K562 (cell line): ENCODE measurements around the gene PLXDC1. TPM values are rescaled to one million over a fixed set of nuclear protein-coding genes. Genes with fewer than 3 reads are reported as not detected.
A peak's percentile ranks its signal among the peaks of the same experiment; 100 is the strongest.

Source experiments
- ATAC-seq: fragments of 200-7000 bp; cut with Tn5 transposase; 3 replicates; pipeline ENCODE4 v1.9.1; 2020; ENCODE audit warnings: moderate library complexity
- BruUV-seq: library from RNA; stranded (reverse); fragments of 400-500 nt; replicated peaks from 2 replicates; lab custom pipeline; 2021; lab: Mats Ljungman, UMichigan
- CTCF ChIA-PET: fragments of 300-600 bp; formaldehyde crosslinking; extraction: SDS; loops from one replicate; lab custom pipeline; 2021; ENCODE audit warnings: low intra/inter-chr PET ratio; lab: Yijun Ruan, JAX
- POLR2A ChIA-PET: fragments of 300-600, 350-650 bp; sonication (Branson Sonifier 250); formaldehyde crosslinking; extraction: SDS; loops from one replicate; lab custom pipeline; 2021; ENCODE audit warnings: antibody characterized with exemption, inconsistent platforms; lab: Yijun Ruan, JAX
- DNase-seq, 4 experiments: peaks; one replicate each; pipeline versions ENCODE4 v3.0.0 to v3.0.0-alpha.2; 2011 to 2018; ENCODE audit warnings: low spot score in 3 of 4, mixed read lengths in 3 of 4; ENCODE audit errors: extremely low read depth in 1 of 4
- FAIRE-seq: peaks from 2 replicates; lab custom pipeline; 2011; peaks lifted over from hg19 to GRCh38; lab: Jason Lieb, UNC
- H2AFZ ChIP-seq: 2 replicates; pipeline ENCODE4 v1.6.0; 2011; ENCODE audit warnings: low read depth, low read length, control low read depth, inconsistent platforms
- H3K27ac ChIP-seq: fragments of 200-600 bp; 3 replicates; pipeline ENCODE4 v1.8.0; 2011; ENCODE audit warnings: low read depth, mild to moderate bottlenecking, control low read depth, inconsistent platforms, low read length, moderate library complexity, mixed read lengths; ENCODE audit errors: extremely low read depth
- H3K27me3 ChIP-seq, 2 experiments: fragments of 300-600 bp in 1 of 2; 2 replicates in 1 of 2; 3 replicates in 1 of 2; pipeline versions ENCODE4 v1.6.0 to v1.8.0; 2011; ENCODE audit warnings: inconsistent platforms in 2 of 2, low read length in 2 of 2, mild to moderate bottlenecking in 1 of 2, mixed read lengths in 1 of 2, moderate library complexity in 1 of 2; ENCODE audit not compliant: control insufficient read depth in 2 of 2, insufficient read depth in 2 of 2
- H3K36me3 ChIP-seq: fragments of 300-600 bp; 3 replicates; pipeline ENCODE4 v1.8.0; 2011; ENCODE audit warnings: mild to moderate bottlenecking, low read length, inconsistent platforms; ENCODE audit not compliant: control insufficient read depth, insufficient read depth
- H3K4me1 ChIP-seq, 2 experiments: fragments of 200-600 bp in 1 of 2; replicated peaks in 1 of 2; 2 replicates in 1 of 2; 3 replicates in 1 of 2; pipeline versions ENCODE4 v1.5.1 to v1.8.0; 2011; ENCODE audit warnings: inconsistent platforms in 2 of 2, low read length in 2 of 2, mild to moderate bottlenecking in 1 of 2, mixed read lengths in 1 of 2, moderate library complexity in 1 of 2; ENCODE audit not compliant: control insufficient read depth in 2 of 2, insufficient read depth in 2 of 2
- H3K4me2 ChIP-seq: 2 replicates; pipeline ENCODE4 v1.6.1; 2011; ENCODE audit warnings: low read length, control low read depth, inconsistent platforms, mixed read lengths; ENCODE audit not compliant: insufficient read depth
- H3K4me3 ChIP-seq: fragments of 200-600 bp; sonication (generic), shearing (Covaris generic); 2 replicates; pipeline ENCODE4 v1.5.1; 2016; ENCODE audit warnings: control low read depth, inconsistent platforms
- H3K79me2 ChIP-seq: fragments of 200-600 bp; 3 replicates; pipeline ENCODE4 v1.8.0; 2011; ENCODE audit warnings: low read length, inconsistent platforms; ENCODE audit not compliant: control insufficient read depth, insufficient read depth
- H3K9ac ChIP-seq, 2 experiments: 2 replicates each; pipeline versions ENCODE4 v1.6.0 to v1.6.1; 2011; ENCODE audit warnings: low read depth in 2 of 2, low read length in 2 of 2, control low read depth in 1 of 2, inconsistent platforms in 1 of 2, mild to moderate bottlenecking in 1 of 2, mixed read lengths in 1 of 2; ENCODE audit not compliant: insufficient read depth in 1 of 2
- H3K9me1 ChIP-seq: one replicate; pipeline ENCODE4 v1.6.0; 2011; ENCODE audit warnings: inconsistent platforms, mild to moderate bottlenecking, low read length, moderate library complexity; ENCODE audit not compliant: control insufficient read depth, insufficient read depth
- H3K9me3 ChIP-seq: replicated peaks from 2 replicates; pipeline ENCODE4 v1.5.1; 2011; ENCODE audit warnings: low read depth, low read length, inconsistent platforms; ENCODE audit not compliant: control insufficient read depth, insufficient read depth
- H4K20me1 ChIP-seq: replicated peaks from 2 replicates; pipeline ENCODE4 v1.6.1; 2011; ENCODE audit warnings: low read length, inconsistent platforms, mixed read lengths; ENCODE audit not compliant: control insufficient read depth, insufficient read depth
- GABPA ChIP-seq: fragments of 200-800 bp; sonication (Bioruptor generic); conservative IDR thresholded peaks from 2 replicates; pipeline ENCODE4 v1.6.1; 2016; ENCODE audit warnings: low read depth, missing genetic modification characterization, missing compliant biosample characterization
- KDM2B ChIP-seq: fragments of 250-450 bp; sonication (Bioruptor Pico); IDR thresholded peaks from 2 replicates; pipeline ENCODE4 v1.8.0; 2021; ENCODE audit warnings: mild to moderate bottlenecking, moderate library complexity
- RBM25 ChIP-seq: fragments of 200-400 bp; formaldehyde crosslinking; IDR thresholded peaks from 2 replicates; pipeline ENCODE4 v1.6.1; 2018; ENCODE audit warnings: low read length, low read depth, moderate library complexity; ENCODE audit not compliant: severe bottlenecking
- SAFB ChIP-seq: fragments of 200-400 bp; formaldehyde crosslinking; IDR thresholded peaks from 2 replicates; pipeline ENCODE4 v1.6.1; 2017; ENCODE audit warnings: low read depth, low read length, borderline replicate concordance
- SMARCA4 ChIP-seq: fragments of 450-650 bp; IDR thresholded peaks from 2 replicates; pipeline ENCODE4 v1.6.1; 2016
- TAF9B ChIP-seq: fragments of 450-650 bp; IDR thresholded peaks from 2 replicates; pipeline ENCODE4 v1.6.1; 2018; ENCODE audit warnings: mild to moderate bottlenecking; ENCODE audit not compliant: partially characterized antibody
- WGBS: fragments of 100-300 bp; shearing (Covaris generic); methylation state at CpG from one replicate; pipeline ENCODE4 v1.1.6; 2016; ENCODE audit warnings: low coverage, mixed read lengths; ENCODE audit not compliant: insufficient coverage; ENCODE audit errors: missing lambda C conversion rate; 5-methylcytosine and 5-hydroxymethylcytosine counted together
- in situ Hi-C: fragments of 300-500 bp; cut with MboI; formaldehyde crosslinking; loops from 4 replicates; pipeline ENCODE4 v1.15.0; 2018; ENCODE audit warnings: inconsistent platforms, mixed read lengths
- intact Hi-C: fragments of 100-400 bp; cut with micrococcal nuclease; formaldehyde crosslinking; loops from 2 replicates; pipeline ENCODE4 v1.14.2; 2022
- polyA plus RNA-seq, 8 experiments: library from polyadenylated mRNA; depleted of rRNA in 4 of 8; stranded (reverse) in 5 of 8; unstranded in 3 of 8; fragments of >200 nt; fragmentation: Nextera tagmentation in 2 of 8; fragmentation: Illumina TruSeq in 1 of 8; extraction: Ambion mirVana in 2 of 8; extraction: Trizol in 1 of 8; gene quantifications; 2 replicates each; pipeline versions ENCODE4 v1.2.1 to v1.2.3, GENCODE V29; 2011 to 2014; ENCODE audit warnings: inconsistent platforms in 1 of 8, missing spikeins in 1 of 8
- total RNA-seq, 7 experiments: library from RNA; depleted of rRNA in 6 of 7; stranded (reverse); fragments of >200 nt in 6 of 7; fragmentation: Illumina TruSeq in 2 of 7; extraction: Trizol in 2 of 7; gene quantifications; 2 replicates each; pipeline versions ENCODE4 v1.2.1 to v1.2.3, GENCODE V29; 2011 to 2021; ENCODE audit warnings: low replicate concordance in 1 of 7

The PLXDC1 gene
- total and polyA plus RNA-seq, 9 of the 15 experiments (the other 6 are each of a cell fraction or from before 2014, with no cell fraction given): not detected

GRCh38 chr17:39100530-39100929 is 50.9 kb downstream of the PLXDC1 start:
- DNase-seq: no peak
- 0 out of 2 replicates have a peak, but pooled peaks cover 3% of the 10 kb centered on the region for H3K9me3 ChIP-seq
- no peak for ATAC-seq
- in situ Hi-C loops (no loop called here), intact Hi-C loops (no loop called here)
- peaks cover 0 to 4% of the 10 kb centered on the region in 2 experiments; a peak in 1 of 5 replicates for H3K4me1 ChIP-seq
- no TSS peak for BruUV-seq
- TF ChIP-seq SMARCA4 (no peak), SAFB (no peak), RBM25 (peak; percentile 8), GABPA (tag) (no peak), TAF9B (no peak), KDM2B (CRISPR knock-in tag) (no peak)
- H3K4me2 ChIP-seq: no peak overlapping the region
- no peak overlapping the region for H3K4me3 ChIP-seq
- H3K36me3 ChIP-seq: no peaks in the 10 kb centered on the region
- CTCF ChIA-PET: no interaction called here
- H3K27me3 ChIP-seq: peaks cover 40 to 65% of the 10 kb centered on the region in 2 experiments; a peak in 4 of 5 replicates
- FAIRE-seq: no peak
- 29% methylated on average over 8 of the region's 9 CpGs for WGBS
- POLR2A ChIA-PET: interaction anchor here (1.2 kb wide), 1 partner anchor 10 kb away, joined by 5 read pairs; no protein-coding TSS in a partner anchor
- H3K79me2 ChIP-seq: no peaks in the 10 kb centered on the region
- no peak overlapping the region for H3K27ac ChIP-seq
- no peak overlapping the region for H2AFZ ChIP-seq
- peaks cover 8% of the 10 kb centered on the region; the same call in 1 of the 2 replicates for H4K20me1 ChIP-seq
- no peaks in the 10 kb centered on the region for H3K9me1 ChIP-seq
- no peak overlapping the region for H3K9ac ChIP-seq
